Upper lobe of left lung (tissue), 4 donors: ENCODE data around the gene DIP2C.

ENCODE experiments used
- POLR2A ChIP-seq, 4 donors: fragments of 450-650 bp; IDR thresholded peaks; one replicate each; pipeline ENCODE4 v1.5.1; 2016 to 2017; ENCODE audit warnings: antibody characterized with exemption in 4 of 4, mild to moderate bottlenecking in 2 of 4
- POLR2AphosphoS5 ChIP-seq, 2 donors: sonication (generic); formaldehyde crosslinking; IDR thresholded peaks; one replicate each; pipeline ENCODE4 v1.5.1; 2017; ENCODE audit warnings: antibody characterized with exemption in 2 of 2
- TF ChIP-seq, protein P1 (sequence below), 6 experiments: fragments of 450-650 bp in 4 of 6; fragments of 200-600 bp in 2 of 6; sonication (generic) in 2 of 6; IDR thresholded peaks; one replicate each; pipeline ENCODE4 v1.5.1; 2016 to 2019; ENCODE audit warnings: antibody characterized with exemption in 6 of 6

DNA sequence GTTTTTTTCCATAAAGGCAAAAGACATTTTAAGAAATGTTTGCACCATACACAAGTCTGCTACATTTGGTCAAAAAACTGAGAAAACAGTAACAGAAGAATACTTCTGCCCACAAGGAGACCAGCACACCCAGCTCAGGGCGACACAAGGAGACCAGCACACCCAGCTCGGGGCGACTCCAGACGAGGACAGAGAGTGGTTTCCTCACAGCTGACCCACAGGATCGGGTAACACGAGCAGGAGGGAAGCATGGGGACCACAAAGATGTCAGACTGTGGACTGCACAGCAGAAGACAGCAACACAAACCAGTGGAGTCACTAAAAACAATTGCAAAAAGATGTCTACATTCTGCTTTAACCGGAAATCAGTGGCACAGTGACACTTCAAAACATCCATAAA, 237.6 kb downstream of the DIP2C start:
- TF ChIP-seq, protein P1, sequence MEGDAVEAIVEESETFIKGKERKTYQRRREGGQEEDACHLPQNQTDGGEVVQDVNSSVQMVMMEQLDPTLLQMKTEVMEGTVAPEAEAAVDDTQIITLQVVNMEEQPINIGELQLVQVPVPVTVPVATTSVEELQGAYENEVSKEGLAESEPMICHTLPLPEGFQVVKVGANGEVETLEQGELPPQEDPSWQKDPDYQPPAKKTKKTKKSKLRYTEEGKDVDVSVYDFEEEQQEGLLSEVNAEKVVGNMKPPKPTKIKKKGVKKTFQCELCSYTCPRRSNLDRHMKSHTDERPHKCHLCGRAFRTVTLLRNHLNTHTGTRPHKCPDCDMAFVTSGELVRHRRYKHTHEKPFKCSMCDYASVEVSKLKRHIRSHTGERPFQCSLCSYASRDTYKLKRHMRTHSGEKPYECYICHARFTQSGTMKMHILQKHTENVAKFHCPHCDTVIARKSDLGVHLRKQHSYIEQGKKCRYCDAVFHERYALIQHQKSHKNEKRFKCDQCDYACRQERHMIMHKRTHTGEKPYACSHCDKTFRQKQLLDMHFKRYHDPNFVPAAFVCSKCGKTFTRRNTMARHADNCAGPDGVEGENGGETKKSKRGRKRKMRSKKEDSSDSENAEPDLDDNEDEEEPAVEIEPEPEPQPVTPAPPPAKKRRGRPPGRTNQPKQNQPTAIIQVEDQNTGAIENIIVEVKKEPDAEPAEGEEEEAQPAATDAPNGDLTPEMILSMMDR (IDR thresholded peaks at IDR 0.05) = no peak
- no peak for TF ChIP-seq POLR2AphosphoS5 (IDR thresholded peaks at IDR 0.05)
- no peak for TF ChIP-seq POLR2A (IDR thresholded peaks at IDR 0.05)
